Progenitor cell of endocrine pancreas (in vitro differentiated cells): ENCODE measurements around the gene CASP9. TPM values are rescaled to one million over a fixed set of nuclear protein-coding genes. Genes with fewer than 3 reads are reported as not detected.
A peak's percentile ranks its signal among the peaks of the same experiment; 100 is the strongest.

Experiments used
- DNase-seq: peaks from one replicate; pipeline ENCODE4 v3.0.0; 2021; ENCODE audit warnings: low spot score; ENCODE audit not compliant: unreplicated experiment
- H3K27ac Mint-ChIP-seq: 2 replicates; pipeline ENCODE4 v1.8.0; 2021; ENCODE audit warnings: mild to moderate bottlenecking, moderate library complexity, mixed read lengths
- H3K27me3 Mint-ChIP-seq: 2 replicates; pipeline ENCODE4 v1.8.0; 2021; ENCODE audit warnings: mixed read lengths
- H3K36me3 Mint-ChIP-seq: 2 replicates; pipeline ENCODE4 v1.8.0; 2022; ENCODE audit warnings: mixed read lengths; ENCODE audit not compliant: insufficient read depth
- H3K4me1 Mint-ChIP-seq: 2 replicates; pipeline ENCODE4 v1.8.0; 2021; ENCODE audit warnings: low read depth, mixed read lengths
- H3K4me3 Mint-ChIP-seq: 2 replicates; pipeline ENCODE4 v1.8.0; 2021; ENCODE audit warnings: low read depth, mild to moderate bottlenecking, moderate library complexity, mixed read lengths
- H3K9me3 Mint-ChIP-seq: 2 replicates; pipeline ENCODE4 v1.8.0; 2021; ENCODE audit warnings: low read depth, mixed read lengths
- total RNA-seq: library from RNA; stranded (reverse); gene quantifications from 2 replicates; pipeline ENCODE4 v1.2.1, GENCODE V29; 2021
- TF ChIP-seq, protein P1 (sequence below): fragments of 200-600 bp; sonication (generic); IDR thresholded peaks from one replicate; pipeline ENCODE4 v1.5.0; 2021; ENCODE audit warnings: antibody characterized with exemption, mild to moderate bottlenecking; ENCODE audit not compliant: unreplicated experiment

The CASP9 gene
- total RNA-seq, 1 donor from 2014 or later, result 25.2 TPM

DNA sequence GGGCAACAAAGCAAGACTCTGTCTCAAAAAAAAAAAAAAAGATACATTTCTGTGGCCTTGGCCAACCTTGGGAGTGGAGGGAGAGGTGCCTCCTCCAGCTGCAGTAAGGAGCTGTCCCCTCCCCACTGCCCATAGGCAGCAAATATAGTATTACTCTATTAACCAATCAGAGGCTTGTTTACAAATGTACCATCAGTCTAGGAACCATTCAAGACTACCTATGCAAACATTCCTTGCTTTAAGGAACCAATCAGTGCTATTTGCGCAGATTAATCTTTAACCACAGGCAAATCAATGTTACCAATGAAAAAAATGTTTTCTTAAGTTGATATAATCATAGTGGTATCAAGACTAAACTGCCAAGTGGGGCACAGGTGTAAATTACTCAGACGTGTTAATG is 66.4 kb downstream of the CASP9 start:
- TF ChIP-seq, protein P1, sequence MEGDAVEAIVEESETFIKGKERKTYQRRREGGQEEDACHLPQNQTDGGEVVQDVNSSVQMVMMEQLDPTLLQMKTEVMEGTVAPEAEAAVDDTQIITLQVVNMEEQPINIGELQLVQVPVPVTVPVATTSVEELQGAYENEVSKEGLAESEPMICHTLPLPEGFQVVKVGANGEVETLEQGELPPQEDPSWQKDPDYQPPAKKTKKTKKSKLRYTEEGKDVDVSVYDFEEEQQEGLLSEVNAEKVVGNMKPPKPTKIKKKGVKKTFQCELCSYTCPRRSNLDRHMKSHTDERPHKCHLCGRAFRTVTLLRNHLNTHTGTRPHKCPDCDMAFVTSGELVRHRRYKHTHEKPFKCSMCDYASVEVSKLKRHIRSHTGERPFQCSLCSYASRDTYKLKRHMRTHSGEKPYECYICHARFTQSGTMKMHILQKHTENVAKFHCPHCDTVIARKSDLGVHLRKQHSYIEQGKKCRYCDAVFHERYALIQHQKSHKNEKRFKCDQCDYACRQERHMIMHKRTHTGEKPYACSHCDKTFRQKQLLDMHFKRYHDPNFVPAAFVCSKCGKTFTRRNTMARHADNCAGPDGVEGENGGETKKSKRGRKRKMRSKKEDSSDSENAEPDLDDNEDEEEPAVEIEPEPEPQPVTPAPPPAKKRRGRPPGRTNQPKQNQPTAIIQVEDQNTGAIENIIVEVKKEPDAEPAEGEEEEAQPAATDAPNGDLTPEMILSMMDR, result no peak

GRCh38 chr1:15456313-15456954 is 67.6 kb downstream of the CASP9 start, which contains the start of gene CELA2A:
CELA2A (plus strand) TSS chr1:15456732; CDS start chr1:15456754, 22 bp downstream.
- H3K9me3 Mint-ChIP-seq, result peaks cover 4% of the 10 kb centered on the region
- peak within 1 kb of the TSS; percentile 64 for H3K27ac Mint-ChIP-seq
- H3K4me1 Mint-ChIP-seq, result peaks cover 16% of the 10 kb centered on the region
- H3K36me3 Mint-ChIP-seq, result peaks cover 1% of the 10 kb centered on the region
- TF ChIP-seq, protein P1, result no peak
- H3K27me3 Mint-ChIP-seq, result no peaks in the 10 kb centered on the region
- DNase-seq, result no peak
- H3K4me3 Mint-ChIP-seq, result no peak within 1 kb of the TSS

More for the DNA sequence above, 66.4 kb downstream of the CASP9 start:
- H3K27ac Mint-ChIP-seq, result peak overlapping the region; percentile 39
- peaks cover 16% of the 10 kb centered on the region for H3K4me1 Mint-ChIP-seq
- H3K27me3 Mint-ChIP-seq, result no peaks in the 10 kb centered on the region
- H3K9me3 Mint-ChIP-seq, result peaks cover 4% of the 10 kb centered on the region
- DNase-seq, result no peak
- H3K36me3 Mint-ChIP-seq, result peaks cover 1% of the 10 kb centered on the region
- no peak overlapping the region for H3K4me3 Mint-ChIP-seq

GRCh38 chr1:15455522-15455921 is 68.5 kb downstream of the CASP9 start:
- H3K4me1 Mint-ChIP-seq, result peaks cover 16% of the 10 kb centered on the region
- H3K27me3 Mint-ChIP-seq, result no peaks in the 10 kb centered on the region
- H3K36me3 Mint-ChIP-seq, result peaks cover 1% of the 10 kb centered on the region
- TF ChIP-seq, protein P1, result no peak
- DNase-seq, result no peak
- H3K27ac Mint-ChIP-seq, result no peak overlapping the region
- no peak overlapping the region for H3K4me3 Mint-ChIP-seq
- H3K9me3 Mint-ChIP-seq, result peaks cover 10% of the 10 kb centered on the region

DNA sequence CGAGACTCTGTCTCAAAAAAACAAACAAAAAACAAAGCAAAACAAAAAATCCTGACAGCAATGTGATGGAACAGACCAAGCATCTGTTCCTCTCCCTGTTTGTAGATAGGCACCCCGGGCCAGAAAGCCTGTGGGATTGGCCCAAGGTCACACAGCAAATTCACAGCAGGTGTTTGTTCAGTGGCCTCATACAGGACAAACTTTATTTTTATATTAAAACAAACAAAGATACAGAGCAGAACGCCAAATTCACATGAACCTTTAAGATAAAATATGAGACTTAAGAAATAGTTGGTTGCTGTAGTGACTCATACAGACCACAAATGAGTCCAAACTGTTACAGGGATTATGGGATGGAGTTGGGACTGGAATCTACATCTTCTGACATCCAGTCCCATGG is 69.8 kb downstream of the CASP9 start:
- TF ChIP-seq, protein P1, result no peak
- DNase-seq, result no peak
- Mint-ChIP-seq H3K36me3 (peaks cover 1% of the 10 kb centered on the region), H3K4me1 (peaks cover 12% of the 10 kb centered on the region), H3K27me3 (no peaks in the 10 kb centered on the region), H3K9me3 (peaks cover 10% of the 10 kb centered on the region), H3K27ac (no peak overlapping the region), H3K4me3 (no peak overlapping the region)

DNA sequence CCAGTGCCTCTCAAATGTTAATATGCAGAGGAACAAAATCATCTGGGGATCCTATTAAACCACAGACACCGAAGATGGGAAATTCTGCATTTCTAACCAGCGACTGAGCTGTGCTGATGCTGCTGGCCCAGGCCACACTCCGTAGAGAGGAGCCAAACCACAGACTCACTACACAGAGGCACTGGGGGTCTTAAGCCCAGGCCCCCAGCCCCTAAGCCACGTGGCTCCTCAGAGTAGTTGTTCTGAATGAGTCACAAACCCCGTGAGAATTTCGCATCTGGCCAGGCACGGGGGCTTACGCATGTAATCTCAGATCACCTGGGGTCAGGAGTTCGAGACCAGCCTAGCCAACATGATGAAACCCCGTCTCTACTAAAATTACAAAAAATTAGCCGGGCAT is 70.3 kb downstream of the CASP9 start:
- Mint-ChIP-seq H3K36me3 (peaks cover 1% of the 10 kb centered on the region), H3K9me3 (peaks cover 10% of the 10 kb centered on the region), H3K27ac (no peak overlapping the region), H3K4me1 (peaks cover 12% of the 10 kb centered on the region), H3K4me3 (no peak overlapping the region), H3K27me3 (no peaks in the 10 kb centered on the region)
- DNase-seq, result no peak
- TF ChIP-seq, protein P1, result no peak
